CD4-positive, alpha-beta T cell treated with Interleukin-2 at 100 ng/mL for 4 hours (primary cell): ENCODE measurements around the gene POLD2.
A peak's percentile ranks its signal among the peaks of the same experiment; 100 is the strongest.

Experiments
- DNase-seq: peaks from one replicate; pipeline ENCODE4 v3.0.0-alpha.2; 2020; ENCODE audit warnings: low spot score

Gene POLD2

GRCh38 chr7:44152971-44153947, 29.9 kb upstream of the POLD2 start:
- DNase-seq: no peak

GRCh38 chr7:44151956-44152355, 28.6 kb upstream of the POLD2 start:
- DNase-seq: no peak

GRCh38 chr7:44150966-44151941, 27.9 kb upstream of the POLD2 start:
- no peak for DNase-seq

- no peak for DNase-seq
Observed at GRCh38 chr7:44150466-44150832, 27.1 kb upstream of the POLD2 start.

- DNase-seq: no peak
Observed at GRCh38 chr7:44149571-44150465, 26.5 kb upstream of the POLD2 start.

GRCh38 chr7:44148961-44149536, 25.7 kb upstream of the POLD2 start:
- no peak for DNase-seq

GRCh38 chr7:44148166-44148565, 24.8 kb upstream of the POLD2 start:
- DNase-seq: no peak

- no peak for DNase-seq
Observed at GRCh38 chr7:44147026-44147991, 24.0 kb upstream of the POLD2 start.

GRCh38 chr7:44145969-44146911, 22.9 kb upstream of the POLD2 start:
- peak; percentile 67 for DNase-seq

- peak; percentile 35 for DNase-seq
Observed at GRCh38 chr7:44145479-44145968, 22.2 kb upstream of the POLD2 start.

- DNase-seq: no peak
Observed at GRCh38 chr7:44144968-44145478, 21.7 kb upstream of the POLD2 start.

GRCh38 chr7:44144426-44144967, 21.1 kb upstream of the POLD2 start:
- DNase-seq: no peak

- no peak for DNase-seq
Observed at GRCh38 chr7:44143646-44144250, 20.4 kb upstream of the POLD2 start.

- no peak for DNase-seq
Observed at GRCh38 chr7:44142028-44142427, 18.7 kb upstream of the POLD2 start.

GRCh38 chr7:44141221-44141850, 18.0 kb upstream of the POLD2 start, which contains the start of gene MYL7:
Gene MYL7, minus strand, starts transcription at chr7:44141332. Its CDS starts 27 bp downstream, at chr7:44141305.
- no peak for DNase-seq

GRCh38 chr7:44140341-44140740, 17.0 kb upstream of the POLD2 start:
- no peak for DNase-seq
